GM12878 (cell line): ENCODE results near the gene FOXR1.

ENCODE experiments used
- BCL11A ChIP-seq: IDR thresholded peaks from 2 replicates; pipeline ENCODE4 v1.6.1; 2011; ENCODE audit warnings: low read depth, low read length
- CEBPB ChIP-seq, 2 experiments: fragments of 150-350 bp in 1 of 2; IDR thresholded peaks; 2 replicates each; pipeline ENCODE4 v1.6.1; 2012 to 2014; ENCODE audit warnings: low read depth in 2 of 2, low read length in 2 of 2, borderline replicate concordance in 1 of 2, inconsistent platforms in 1 of 2
- CREB1 ChIP-seq: IDR thresholded peaks from 2 replicates; pipeline ENCODE4 v1.6.1; 2012; ENCODE audit warnings: low read depth, mild to moderate bottlenecking, inconsistent platforms
- EZH2 ChIP-seq: IDR thresholded peaks from 2 replicates; pipeline ENCODE4 v1.6.1; 2012; ENCODE audit warnings: low read depth, mild to moderate bottlenecking, control low read depth, inconsistent platforms, low read length, borderline replicate concordance; ENCODE audit not compliant: control insufficient read depth
- HCFC1 ChIP-seq: fragments of 150-350 bp; IDR thresholded peaks from 2 replicates; pipeline ENCODE4 v1.6.1; 2014; ENCODE audit warnings: low read length
- POLR2A ChIP-seq: IDR thresholded peaks from 2 replicates; pipeline ENCODE4 v1.6.1; 2011; ENCODE audit warnings: low read depth, mild to moderate bottlenecking, low read length
- POLR2AphosphoS5 ChIP-seq: IDR thresholded peaks from 2 replicates; pipeline ENCODE4 v1.6.1; 2011; ENCODE audit warnings: mild to moderate bottlenecking, low read length, inconsistent platforms
- RFX5 ChIP-seq: IDR thresholded peaks from 2 replicates; pipeline ENCODE4 v1.6.1; 2011; ENCODE audit warnings: low read depth, low read length, improper control_type of control experiment
- ZNF274 ChIP-seq: IDR thresholded peaks from one replicate; pipeline ENCODE4 v1.8.0; 2011; ENCODE audit not compliant: insufficient read length, insufficient read depth
- TF ChIP-seq, protein P1 (sequence below), 3 experiments: IDR thresholded peaks in 2 of 3; conservative IDR thresholded peaks in 1 of 3; 2 replicates each; pipeline ENCODE4 v1.5.1; 2011; ENCODE audit warnings: low read depth in 3 of 3, low read length in 3 of 3, mild to moderate bottlenecking in 3 of 3, control low read depth in 2 of 3, moderate library complexity in 2 of 3, inconsistent platforms in 1 of 3, mixed read lengths in 1 of 3; ENCODE audit not compliant: control insufficient read depth in 2 of 3, insufficient read depth in 1 of 3; ENCODE audit errors: extremely low read depth in 1 of 3

DNA sequence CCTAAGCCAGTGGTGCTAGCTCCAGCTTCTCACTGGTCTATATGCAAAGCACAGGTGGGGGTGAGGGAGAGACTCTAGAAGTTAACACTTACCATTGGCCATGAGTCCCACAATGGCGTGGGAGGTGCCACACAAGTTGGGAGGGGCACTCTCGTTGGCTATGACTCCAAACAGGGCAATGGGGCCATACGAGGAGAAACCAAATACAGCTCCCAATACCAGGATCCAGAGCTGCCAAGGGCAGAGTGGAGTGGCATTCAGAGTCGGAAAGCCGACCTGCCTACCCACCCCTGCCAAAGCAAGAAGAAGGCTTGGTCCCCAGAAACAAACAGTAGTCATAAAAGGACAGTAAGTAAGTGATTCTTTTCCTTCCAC is 53.5 kb downstream of the FOXR1 start:
- TF ChIP-seq POLR2AphosphoS5 (no peak), EZH2 (no peak), HCFC1 (no peak), CEBPB (IDR thresholded peaks at IDR 0.05; ENCODE audit: borderline replicate concordance in 1 of 2, low read depth in 2 of 2, low read length in 2 of 2) (no peak), BCL11A (no peak), POLR2A (no peak), ZNF274 (no peak), RFX5 (no peak), CREB1 (no peak)
- TF ChIP-seq, protein P1, sequence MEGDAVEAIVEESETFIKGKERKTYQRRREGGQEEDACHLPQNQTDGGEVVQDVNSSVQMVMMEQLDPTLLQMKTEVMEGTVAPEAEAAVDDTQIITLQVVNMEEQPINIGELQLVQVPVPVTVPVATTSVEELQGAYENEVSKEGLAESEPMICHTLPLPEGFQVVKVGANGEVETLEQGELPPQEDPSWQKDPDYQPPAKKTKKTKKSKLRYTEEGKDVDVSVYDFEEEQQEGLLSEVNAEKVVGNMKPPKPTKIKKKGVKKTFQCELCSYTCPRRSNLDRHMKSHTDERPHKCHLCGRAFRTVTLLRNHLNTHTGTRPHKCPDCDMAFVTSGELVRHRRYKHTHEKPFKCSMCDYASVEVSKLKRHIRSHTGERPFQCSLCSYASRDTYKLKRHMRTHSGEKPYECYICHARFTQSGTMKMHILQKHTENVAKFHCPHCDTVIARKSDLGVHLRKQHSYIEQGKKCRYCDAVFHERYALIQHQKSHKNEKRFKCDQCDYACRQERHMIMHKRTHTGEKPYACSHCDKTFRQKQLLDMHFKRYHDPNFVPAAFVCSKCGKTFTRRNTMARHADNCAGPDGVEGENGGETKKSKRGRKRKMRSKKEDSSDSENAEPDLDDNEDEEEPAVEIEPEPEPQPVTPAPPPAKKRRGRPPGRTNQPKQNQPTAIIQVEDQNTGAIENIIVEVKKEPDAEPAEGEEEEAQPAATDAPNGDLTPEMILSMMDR (IDR thresholded peaks at IDR 0.05 in 2 of 3, conservative IDR thresholded peaks at IDR 0.05 in 1 of 3; ENCODE audit: control insufficient read depth in 2 of 3, extremely low read depth in 1 of 3, insufficient read depth in 1 of 3, low read depth in 3 of 3, low read length in 3 of 3) = no peak
